Activated naive CD8-positive, alpha-beta T cell treated with anti-CD3 and anti-CD28 coated beads, Interleukin-2, amount 10 ng/mL, durations not matched to agents 7 days and 5 days (primary cell): ENCODE data around the gene TSNAX. TPM values are rescaled to one million over a fixed set of nuclear protein-coding genes. Genes with fewer than 3 reads are reported as not detected.
A peak's percentile ranks its signal among the peaks of the same experiment; 100 is the strongest.
"Not testable (repeated sequence)": the region's sequence is repeated elsewhere in the genome, so short reads cannot be mapped to it uniquely, and the experiment has no call there.

Experiments used
- ATAC-seq: fragments of 150-1000 bp; cut with Tn5 transposase; one replicate; pipeline ENCODE4 v1.10.0; 2021; ENCODE audit warnings: low read depth, moderate library complexity
- POLR2A ChIA-PET: fragments of 350-600 bp; sonication (Branson Sonifier 250); formaldehyde crosslinking; loops from one replicate; lab custom pipeline; 2021; ENCODE audit warnings: antibody characterized with exemption; lab: Charles Lee
- DNase-seq: peaks from one replicate; pipeline ENCODE4 v3.0.0; 2021
- H3K27ac Mint-ChIP-seq: one replicate; pipeline ENCODE4 v1.8.0; 2022; ENCODE audit warnings: mild to moderate bottlenecking, mixed read lengths
- H3K27me3 Mint-ChIP-seq: one replicate; pipeline ENCODE4 v1.8.0; 2022; ENCODE audit warnings: mild to moderate bottlenecking, moderate library complexity, mixed read lengths
- H3K36me3 Mint-ChIP-seq: one replicate; pipeline ENCODE4 v1.8.0; 2021; ENCODE audit warnings: mild to moderate bottlenecking, mixed read lengths
- H3K4me1 Mint-ChIP-seq: one replicate; pipeline ENCODE4 v1.8.0; 2021; ENCODE audit warnings: mixed read lengths
- H3K4me3 Mint-ChIP-seq: one replicate; pipeline ENCODE4 v1.8.0; 2022; ENCODE audit warnings: mild to moderate bottlenecking, moderate library complexity, mixed read lengths
- H3K9me3 Mint-ChIP-seq: one replicate; pipeline ENCODE4 v1.8.0; 2021; ENCODE audit warnings: mixed read lengths
- total RNA-seq, 2 experiments: library from RNA; stranded (reverse); gene quantifications; one replicate each; pipeline ENCODE4 v1.2.3, GENCODE V29; 2021

Gene TSNAX
- total RNA-seq, 2 experiments from 2014 or later: 37.7 to 45.7 TPM

DNA sequence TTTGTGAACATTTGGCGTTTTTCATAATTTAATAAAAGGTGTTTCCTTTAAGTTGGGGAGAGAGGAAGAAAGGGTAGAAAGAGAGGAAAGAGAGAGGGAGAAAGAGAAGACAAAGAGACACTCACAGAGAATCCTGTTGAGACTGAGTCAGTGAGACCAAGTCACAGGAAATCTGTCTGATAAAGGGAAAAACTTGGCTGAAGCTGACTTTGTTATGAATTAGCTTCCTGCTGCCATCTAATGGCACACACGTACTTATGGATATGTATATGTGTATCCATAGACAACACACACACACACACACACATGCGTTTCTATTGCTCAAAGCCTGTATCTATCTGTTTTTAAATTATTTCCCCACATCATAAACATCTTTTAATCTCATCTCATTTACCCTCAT lies 55.6 kb downstream of the TSNAX start:
- POLR2A ChIA-PET: no interaction called here

DNA sequence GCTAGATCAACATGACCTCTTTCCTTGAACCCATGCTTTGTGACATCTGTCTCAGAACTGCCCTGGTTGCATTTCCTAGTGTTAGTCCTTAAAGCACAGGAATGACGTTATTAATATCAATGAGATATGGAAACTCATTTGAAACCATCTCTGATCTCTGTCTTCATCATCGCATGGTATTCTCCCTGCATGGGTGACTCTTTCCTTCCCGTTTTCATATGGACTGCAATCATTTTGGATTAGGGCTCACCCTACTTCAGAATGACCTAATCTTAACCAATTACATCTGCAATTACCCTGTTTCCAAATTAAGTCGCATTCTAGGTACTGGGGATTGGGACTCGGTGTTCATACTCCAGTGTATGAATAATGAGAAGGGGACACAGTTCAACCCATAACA lies 56.5 kb downstream of the TSNAX start:
- POLR2A ChIA-PET: no interaction called here
- Mint-ChIP-seq H3K27me3 (no peaks in the 10 kb centered on the region), H3K36me3 (no peaks in the 10 kb centered on the region), H3K9me3 (no peaks in the 10 kb centered on the region), H3K4me3 (no peak overlapping the region), H3K4me1 (peaks cover 2% of the 10 kb centered on the region), H3K27ac (no peak overlapping the region)
- DNase-seq (no peak), ATAC-seq (no peak)

More for the DNA sequence above, 55.6 kb downstream of the TSNAX start:
- Mint-ChIP-seq H3K27me3 (no peaks in the 10 kb centered on the region), H3K27ac (no peak overlapping the region), H3K36me3 (no peaks in the 10 kb centered on the region), H3K9me3 (no peaks in the 10 kb centered on the region), H3K4me1 (peaks cover 2% of the 10 kb centered on the region), H3K4me3 (no peak overlapping the region)
- DNase-seq (no peak), ATAC-seq (no peak)

DNA sequence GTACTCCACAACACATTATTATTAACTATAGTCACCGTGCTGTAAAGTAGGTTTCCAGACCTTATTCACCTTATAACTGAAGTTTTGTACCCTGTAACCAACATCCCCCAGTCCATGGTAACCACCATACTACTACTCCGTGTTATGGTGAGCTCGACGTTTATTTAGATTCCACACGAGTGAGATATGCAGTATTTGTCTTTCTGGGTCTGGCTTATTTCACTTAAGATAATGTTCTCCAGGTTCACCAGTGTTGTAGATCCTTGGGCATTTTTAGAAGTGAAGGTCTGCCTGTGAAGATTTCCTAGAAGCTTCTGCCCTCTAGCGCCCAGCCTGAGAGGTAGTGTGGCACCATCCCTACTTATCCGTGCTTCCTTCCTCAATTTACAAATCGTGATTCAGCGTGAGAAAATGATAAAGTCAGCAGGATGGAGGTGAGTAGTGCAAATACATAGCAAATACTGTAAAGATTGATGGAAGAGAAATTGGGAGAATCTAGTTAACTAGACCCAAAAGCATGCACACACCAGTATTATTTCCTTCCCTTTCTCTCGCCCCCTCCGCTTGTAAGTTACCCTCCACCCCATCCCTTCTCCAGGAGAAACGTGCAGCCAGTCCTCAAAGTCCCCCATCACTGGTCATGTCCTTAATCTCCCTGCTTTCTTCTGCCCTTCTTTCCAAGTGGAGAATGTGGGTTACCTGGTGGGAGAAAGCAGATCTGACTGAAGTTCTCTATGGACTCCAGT lies 62.2 kb downstream of the TSNAX start:
- ATAC-seq (peak; percentile 68), DNase-seq (no peak)
- no peak overlapping the region for H3K4me3 Mint-ChIP-seq
- peaks cover 7% of the 10 kb centered on the region for H3K4me1 Mint-ChIP-seq
- no peaks in the 10 kb centered on the region for H3K36me3 Mint-ChIP-seq
- H3K27me3 Mint-ChIP-seq: no peaks in the 10 kb centered on the region
- POLR2A ChIA-PET: no interaction called here
- H3K27ac Mint-ChIP-seq: no peak overlapping the region
- no peaks in the 10 kb centered on the region for H3K9me3 Mint-ChIP-seq

DNA sequence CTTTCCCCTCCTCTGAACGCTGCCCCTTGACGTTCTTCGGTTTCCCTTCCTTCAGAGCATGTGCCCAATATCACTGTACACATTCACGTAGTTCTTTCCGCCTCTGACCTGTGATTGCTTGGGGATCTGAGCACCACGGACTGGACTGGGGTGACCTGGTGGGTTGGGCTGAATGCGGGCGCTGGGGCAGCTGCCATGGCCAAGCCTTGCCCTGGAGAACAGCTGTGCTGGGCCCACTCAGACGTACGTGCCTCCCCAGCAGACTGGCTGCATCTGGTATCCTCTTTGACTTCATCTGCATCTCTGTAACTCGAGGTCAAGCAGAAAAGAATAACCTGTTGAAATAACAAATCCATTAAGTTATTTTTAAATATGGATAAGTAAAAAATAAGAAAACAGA lies 63.0 kb downstream of the TSNAX start:
- no peak for DNase-seq
- Mint-ChIP-seq H3K36me3 (no peaks in the 10 kb centered on the region), H3K27me3 (no peaks in the 10 kb centered on the region), H3K9me3 (no peaks in the 10 kb centered on the region), H3K4me1 (peaks cover 14% of the 10 kb centered on the region), H3K27ac (no peak overlapping the region), H3K4me3 (no peak overlapping the region)
- POLR2A ChIA-PET: no interaction called here
- no peak for ATAC-seq

DNA sequence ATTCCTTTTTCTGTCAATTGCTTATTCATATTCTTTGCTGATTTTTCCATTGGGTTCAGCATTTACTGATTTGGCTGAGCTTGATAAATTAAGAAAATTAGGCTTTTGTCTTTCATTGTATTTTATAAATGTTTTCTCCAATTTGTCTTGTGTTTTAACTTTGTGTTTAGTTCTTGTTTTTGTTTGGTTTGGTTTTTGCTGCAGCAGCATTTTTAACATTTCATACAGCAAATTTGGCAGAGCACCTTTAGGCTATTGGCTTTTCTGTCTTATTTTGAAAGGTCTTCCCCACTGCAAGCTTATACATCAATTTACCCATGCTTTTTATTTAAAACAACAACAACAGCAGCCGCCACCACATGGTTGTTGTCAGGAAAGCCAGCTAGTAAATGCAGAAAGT lies 64.3 kb downstream of the TSNAX start:
- H3K4me1 Mint-ChIP-seq: peaks cover 14% of the 10 kb centered on the region
- H3K27ac Mint-ChIP-seq: no peak overlapping the region

DNA sequence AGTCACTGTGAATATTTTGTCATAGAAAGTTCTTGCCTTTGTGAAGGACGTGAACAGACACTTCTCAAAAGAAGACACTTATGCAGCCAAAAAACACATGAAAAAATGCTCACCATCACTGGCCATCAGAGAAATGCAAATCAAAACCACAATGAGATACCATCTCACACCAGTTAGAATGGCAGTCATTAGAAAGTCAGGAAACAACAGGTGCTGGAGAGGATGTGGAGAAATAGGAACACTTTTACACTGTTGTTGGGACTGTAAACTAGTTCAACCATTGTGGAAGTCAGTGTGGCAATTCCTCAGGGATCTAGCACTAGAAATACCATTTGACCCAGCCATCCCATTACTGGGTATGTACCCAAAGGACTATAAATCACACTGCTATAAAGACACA lies 64.8 kb downstream of the TSNAX start:
- H3K27me3 Mint-ChIP-seq, POLR2A ChIA-PET, DNase-seq, H3K9me3 Mint-ChIP-seq, H3K4me3 Mint-ChIP-seq, H3K27ac Mint-ChIP-seq, ATAC-seq, H3K36me3 Mint-ChIP-seq: not testable (repeated sequence)
- peaks cover 14% of the 10 kb centered on the region for H3K4me1 Mint-ChIP-seq

More for the DNA sequence above, 64.3 kb downstream of the TSNAX start:
- POLR2A ChIA-PET: no interaction called here
- DNase-seq (no peak), ATAC-seq (no peak)
- Mint-ChIP-seq H3K27me3 (no peaks in the 10 kb centered on the region), H3K36me3 (no peaks in the 10 kb centered on the region), H3K4me3 (no peak overlapping the region), H3K9me3 (no peaks in the 10 kb centered on the region)

DNA sequence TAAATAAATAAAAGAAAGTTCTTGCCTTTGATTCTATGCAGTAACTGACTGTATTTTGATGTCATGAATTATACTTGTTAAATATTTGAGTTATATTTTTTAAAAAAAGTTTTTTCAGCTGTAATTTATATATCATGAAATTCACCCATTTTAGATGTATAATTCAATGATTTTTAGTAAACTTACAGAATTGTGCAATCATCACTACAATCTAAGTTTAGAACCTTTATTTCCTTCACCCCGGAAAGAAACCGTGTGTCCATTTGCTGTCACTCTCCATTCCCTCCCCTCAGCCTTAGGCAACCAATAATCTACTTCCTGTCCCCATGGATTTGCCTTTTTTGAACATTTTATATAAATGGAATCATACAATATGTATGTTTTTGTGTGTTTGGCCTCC lies 65.7 kb downstream of the TSNAX start:
- ATAC-seq (no peak), DNase-seq (no peak)
- POLR2A ChIA-PET: no interaction called here
- Mint-ChIP-seq H3K27me3 (no peaks in the 10 kb centered on the region), H3K4me3 (no peak overlapping the region), H3K27ac (no peak overlapping the region), H3K36me3 (no peaks in the 10 kb centered on the region), H3K4me1 (peaks cover 14% of the 10 kb centered on the region), H3K9me3 (no peaks in the 10 kb centered on the region)

DNA sequence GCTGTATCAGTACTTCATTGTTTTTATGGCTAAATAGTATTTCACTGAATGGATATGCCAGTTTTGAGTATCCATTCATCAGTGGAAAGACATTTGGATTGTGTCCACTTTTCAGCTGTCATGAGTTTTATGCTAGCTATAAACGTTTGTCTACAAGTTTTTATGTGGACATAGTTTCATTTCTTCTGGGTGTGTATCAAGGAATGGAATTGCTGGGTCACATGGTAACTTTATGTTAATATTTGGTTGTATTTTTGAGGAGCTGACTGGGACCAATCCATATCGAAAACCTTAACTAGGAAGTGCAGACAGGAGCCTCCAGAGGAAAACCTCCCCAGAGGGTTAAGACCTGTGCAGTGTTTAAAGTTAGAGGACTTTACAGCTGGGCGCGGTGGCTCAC lies 66.3 kb downstream of the TSNAX start:
- Mint-ChIP-seq H3K27ac (no peak overlapping the region), H3K4me1 (peaks cover 14% of the 10 kb centered on the region), H3K36me3 (no peaks in the 10 kb centered on the region), H3K4me3 (no peak overlapping the region), H3K27me3 (no peaks in the 10 kb centered on the region), H3K9me3 (no peaks in the 10 kb centered on the region)
- POLR2A ChIA-PET: no interaction called here
- no peak for DNase-seq
- no peak for ATAC-seq

DNA sequence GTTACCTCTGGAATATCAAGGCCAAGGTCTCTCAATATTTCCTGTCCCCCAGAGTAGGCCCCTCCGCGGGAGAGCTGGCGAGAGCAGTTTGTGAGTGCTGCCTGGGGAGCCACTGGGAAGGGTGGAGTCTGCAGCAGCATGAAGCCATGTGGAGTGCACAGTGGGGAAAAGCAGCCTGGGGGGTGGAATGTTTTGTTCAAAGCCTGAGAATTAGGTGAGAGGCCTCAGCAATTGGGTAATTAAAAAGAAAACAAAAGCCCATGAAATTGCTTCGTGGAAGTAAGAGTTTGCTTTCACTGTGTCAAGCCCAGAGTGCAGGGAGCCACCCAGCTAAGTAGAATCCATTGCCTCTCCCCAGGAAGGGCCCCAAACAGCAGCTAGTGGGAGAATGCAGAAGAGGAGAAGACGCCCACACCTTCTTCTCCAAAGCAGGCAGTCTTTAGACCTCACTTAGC lies 67.9 kb downstream of the TSNAX start:
- Mint-ChIP-seq H3K27me3 (no peaks in the 10 kb centered on the region), H3K36me3 (no peaks in the 10 kb centered on the region), H3K4me3 (no peak overlapping the region), H3K4me1 (peaks cover 8% of the 10 kb centered on the region), H3K27ac (no peak overlapping the region), H3K9me3 (no peaks in the 10 kb centered on the region)
- no peak for ATAC-seq
- DNase-seq: no peak
- POLR2A ChIA-PET: no interaction called here

DNA sequence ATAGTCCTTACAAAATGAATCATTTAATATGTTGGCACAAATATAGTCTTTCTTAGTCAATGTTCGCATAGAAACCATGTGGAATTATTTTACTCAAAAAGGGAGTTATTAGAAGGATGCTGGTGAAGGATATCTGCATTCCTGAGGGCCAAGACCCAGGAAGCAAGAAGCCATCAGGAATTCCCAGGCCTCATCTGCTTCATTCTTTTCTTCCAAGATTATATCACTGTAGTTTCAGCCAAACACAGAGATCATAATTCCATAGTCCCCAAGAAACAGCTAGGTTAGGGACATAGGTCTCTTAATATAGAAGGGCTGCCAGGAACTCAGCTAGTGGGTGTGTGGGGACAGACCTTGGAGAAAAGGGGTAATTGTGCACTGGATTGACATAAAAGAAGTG lies 69.5 kb downstream of the TSNAX start:
- DNase-seq (no peak), ATAC-seq (no peak)
- no peaks in the 10 kb centered on the region for H3K27me3 Mint-ChIP-seq
- H3K27ac Mint-ChIP-seq: no peak overlapping the region
- POLR2A ChIA-PET: no interaction called here
- no peaks in the 10 kb centered on the region for H3K9me3 Mint-ChIP-seq
- no peaks in the 10 kb centered on the region for H3K36me3 Mint-ChIP-seq
- H3K4me3 Mint-ChIP-seq: no peak overlapping the region
- peaks cover 8% of the 10 kb centered on the region for H3K4me1 Mint-ChIP-seq

DNA sequence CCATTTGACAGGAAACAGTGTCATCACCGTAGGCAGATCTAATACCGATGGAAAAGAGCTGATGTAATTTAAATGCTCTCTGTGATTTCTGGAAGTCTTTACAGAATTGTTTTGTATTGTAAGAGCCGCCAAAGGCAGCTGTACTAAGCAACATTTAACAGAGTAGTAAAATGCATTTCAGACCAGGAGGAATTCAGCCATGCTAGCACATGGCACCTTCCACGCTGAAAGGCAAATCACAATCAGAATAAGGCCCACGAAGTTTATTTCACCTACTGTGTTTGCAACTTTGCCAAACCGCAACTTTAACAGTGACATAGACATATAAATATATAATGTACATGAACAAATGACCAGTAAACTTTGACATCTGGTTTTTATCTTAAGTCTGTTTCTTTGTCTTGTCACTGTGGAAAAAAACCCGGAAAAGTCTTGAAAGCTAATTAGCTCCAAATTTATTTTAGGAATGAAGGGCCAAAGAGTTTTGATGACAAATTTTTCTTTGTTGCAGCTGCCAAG lies 72.0 kb downstream of the TSNAX start:
- POLR2A ChIA-PET: interaction anchor here (0.6 kb wide), 1 partner anchor 294 kb away, joined by 5 read pairs; no protein-coding TSS in a partner anchor
- Mint-ChIP-seq H3K36me3 (no peaks in the 10 kb centered on the region), H3K4me1 (peaks cover 18% of the 10 kb centered on the region), H3K27me3 (no peaks in the 10 kb centered on the region), H3K27ac (no peak overlapping the region), H3K9me3 (no peaks in the 10 kb centered on the region), H3K4me3 (no peak overlapping the region)
- no peak for DNase-seq
- no peak for ATAC-seq

DNA sequence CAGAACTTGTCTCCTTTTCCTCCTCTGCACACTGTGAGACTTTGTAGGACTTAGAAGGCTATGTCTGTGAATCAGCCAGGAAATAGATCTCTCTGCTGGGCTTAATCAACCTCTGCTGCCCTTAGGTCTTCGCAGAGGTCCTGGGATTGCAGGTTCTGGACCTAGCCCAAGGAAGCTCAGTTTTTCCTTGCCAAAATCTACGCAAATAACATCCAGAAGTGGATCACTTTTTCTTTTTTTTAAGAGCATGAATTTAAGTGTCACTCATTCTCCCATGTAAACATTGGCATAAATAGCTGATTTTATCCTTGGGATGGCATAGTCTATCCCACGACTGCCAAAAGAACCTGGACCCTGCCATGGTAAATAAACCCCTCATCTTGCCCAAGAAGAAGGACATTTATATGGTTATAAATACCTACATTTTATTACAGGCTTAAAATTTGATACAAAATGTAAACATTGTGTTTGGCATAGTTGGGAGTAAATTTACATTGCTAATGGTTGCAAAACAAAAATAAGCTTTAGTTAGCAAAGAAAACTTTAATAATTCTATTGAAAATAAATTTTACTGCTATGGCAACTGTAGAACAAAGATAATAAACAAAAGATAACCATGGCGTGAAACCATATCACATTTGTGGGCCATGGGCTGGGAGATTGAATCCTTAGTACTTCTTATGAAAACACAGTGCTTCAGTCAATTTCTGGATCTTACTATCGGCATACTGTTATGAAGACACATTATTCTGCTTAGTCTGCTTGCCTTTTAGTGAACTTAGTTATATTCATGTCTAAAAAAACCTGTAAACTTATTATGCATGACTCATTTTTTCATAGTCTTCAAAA lies 73.6 kb downstream of the TSNAX start:
- H3K9me3 Mint-ChIP-seq: no peaks in the 10 kb centered on the region
- H3K27me3 Mint-ChIP-seq: peaks cover 6% of the 10 kb centered on the region
- H3K27ac Mint-ChIP-seq: no peak overlapping the region
- POLR2A ChIA-PET: no interaction called here
- no peak for DNase-seq
- H3K4me3 Mint-ChIP-seq: no peak overlapping the region
- no peak for ATAC-seq
- H3K4me1 Mint-ChIP-seq: peaks cover 10% of the 10 kb centered on the region
- no peaks in the 10 kb centered on the region for H3K36me3 Mint-ChIP-seq

DNA sequence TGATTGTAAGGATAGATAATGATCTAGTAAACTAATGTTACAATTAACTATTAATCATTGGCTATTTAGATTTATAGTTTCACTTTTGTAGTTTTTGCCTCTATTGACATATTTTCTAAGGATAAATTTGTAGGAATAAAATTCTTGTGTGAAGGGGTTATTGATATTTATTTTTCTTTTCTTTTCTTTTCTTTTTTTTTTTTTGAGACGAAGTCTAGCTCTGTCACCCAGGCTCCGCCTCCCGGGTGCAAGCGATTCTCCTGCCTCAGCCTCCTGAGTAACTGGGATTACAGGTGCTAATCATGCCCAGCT lies 74.2 kb downstream of the TSNAX start:
- no peak for DNase-seq
- Mint-ChIP-seq H3K27ac (no peak overlapping the region), H3K27me3 (peaks cover 9% of the 10 kb centered on the region), H3K36me3 (no peaks in the 10 kb centered on the region), H3K4me3 (no peak overlapping the region), H3K9me3 (no peaks in the 10 kb centered on the region), H3K4me1 (peaks cover 10% of the 10 kb centered on the region)
- POLR2A ChIA-PET: no interaction called here
- no peak for ATAC-seq
